Measurements from ENCODE around the gene HSD11B1L. TPM values are rescaled to one million over a fixed set of nuclear protein-coding genes. Genes with fewer than 3 reads are reported as not detected.
A peak's percentile ranks its signal among the peaks of the same experiment; 100 is the strongest.

Gene HSD11B1L
- total RNA-seq, 1 donor from 2014 or later = 116 TPM

DNA sequence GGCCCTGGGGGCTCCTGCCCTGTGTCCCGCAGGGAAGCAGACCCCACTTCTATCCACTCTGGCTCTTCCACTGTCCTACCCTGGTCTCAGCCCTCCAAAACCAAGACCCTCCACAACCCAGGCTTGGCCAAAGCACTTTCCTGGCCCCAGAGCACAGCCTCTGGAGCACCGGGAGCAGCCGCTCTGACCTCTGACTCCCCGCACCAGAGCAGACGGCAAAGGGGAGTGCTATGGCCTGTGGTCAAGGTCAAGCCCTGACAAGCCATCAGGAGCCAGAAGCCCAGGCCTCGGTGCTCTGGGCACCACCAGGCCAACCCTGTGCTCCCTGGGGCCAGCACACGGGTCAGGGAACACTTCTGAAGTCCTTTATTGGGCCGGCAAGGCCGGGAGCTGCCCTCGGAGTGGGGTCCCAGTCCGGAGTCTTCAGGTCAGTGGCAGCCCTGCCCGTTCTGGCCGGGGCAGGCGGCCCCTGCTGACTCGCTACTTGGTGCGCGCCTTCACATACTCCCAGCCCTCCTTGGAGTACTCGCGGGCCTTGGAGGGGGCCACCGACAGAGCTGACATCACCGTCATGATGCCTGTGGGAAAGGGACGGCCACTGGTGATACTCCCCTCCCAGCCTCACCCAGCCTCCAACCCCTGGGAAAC, 2.6 kb upstream of the HSD11B1L start:
- Histone ChIP-seq H3K36me3 (peaks cover 0 to 7% of the 10 kb centered on the region in 2 donors), H3K4me3 (no peak overlapping the region), H3K4me1 (peaks cover 6 to 9% of the 10 kb centered on the region in 2 donors), H3K27ac (no peak overlapping the region), H3K9me3 (no peaks in the 10 kb centered on the region), H3K27me3 (no peaks in the 10 kb centered on the region)
- TF ChIP-seq, protein P1, sequence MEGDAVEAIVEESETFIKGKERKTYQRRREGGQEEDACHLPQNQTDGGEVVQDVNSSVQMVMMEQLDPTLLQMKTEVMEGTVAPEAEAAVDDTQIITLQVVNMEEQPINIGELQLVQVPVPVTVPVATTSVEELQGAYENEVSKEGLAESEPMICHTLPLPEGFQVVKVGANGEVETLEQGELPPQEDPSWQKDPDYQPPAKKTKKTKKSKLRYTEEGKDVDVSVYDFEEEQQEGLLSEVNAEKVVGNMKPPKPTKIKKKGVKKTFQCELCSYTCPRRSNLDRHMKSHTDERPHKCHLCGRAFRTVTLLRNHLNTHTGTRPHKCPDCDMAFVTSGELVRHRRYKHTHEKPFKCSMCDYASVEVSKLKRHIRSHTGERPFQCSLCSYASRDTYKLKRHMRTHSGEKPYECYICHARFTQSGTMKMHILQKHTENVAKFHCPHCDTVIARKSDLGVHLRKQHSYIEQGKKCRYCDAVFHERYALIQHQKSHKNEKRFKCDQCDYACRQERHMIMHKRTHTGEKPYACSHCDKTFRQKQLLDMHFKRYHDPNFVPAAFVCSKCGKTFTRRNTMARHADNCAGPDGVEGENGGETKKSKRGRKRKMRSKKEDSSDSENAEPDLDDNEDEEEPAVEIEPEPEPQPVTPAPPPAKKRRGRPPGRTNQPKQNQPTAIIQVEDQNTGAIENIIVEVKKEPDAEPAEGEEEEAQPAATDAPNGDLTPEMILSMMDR (IDR thresholded peaks at IDR 0.05) = no peak
- DNase-seq (ENCODE audit: low spot score in 2 of 2) = no peak
- intact Hi-C loops (cut with DNase I) = no loop called here

DNA sequence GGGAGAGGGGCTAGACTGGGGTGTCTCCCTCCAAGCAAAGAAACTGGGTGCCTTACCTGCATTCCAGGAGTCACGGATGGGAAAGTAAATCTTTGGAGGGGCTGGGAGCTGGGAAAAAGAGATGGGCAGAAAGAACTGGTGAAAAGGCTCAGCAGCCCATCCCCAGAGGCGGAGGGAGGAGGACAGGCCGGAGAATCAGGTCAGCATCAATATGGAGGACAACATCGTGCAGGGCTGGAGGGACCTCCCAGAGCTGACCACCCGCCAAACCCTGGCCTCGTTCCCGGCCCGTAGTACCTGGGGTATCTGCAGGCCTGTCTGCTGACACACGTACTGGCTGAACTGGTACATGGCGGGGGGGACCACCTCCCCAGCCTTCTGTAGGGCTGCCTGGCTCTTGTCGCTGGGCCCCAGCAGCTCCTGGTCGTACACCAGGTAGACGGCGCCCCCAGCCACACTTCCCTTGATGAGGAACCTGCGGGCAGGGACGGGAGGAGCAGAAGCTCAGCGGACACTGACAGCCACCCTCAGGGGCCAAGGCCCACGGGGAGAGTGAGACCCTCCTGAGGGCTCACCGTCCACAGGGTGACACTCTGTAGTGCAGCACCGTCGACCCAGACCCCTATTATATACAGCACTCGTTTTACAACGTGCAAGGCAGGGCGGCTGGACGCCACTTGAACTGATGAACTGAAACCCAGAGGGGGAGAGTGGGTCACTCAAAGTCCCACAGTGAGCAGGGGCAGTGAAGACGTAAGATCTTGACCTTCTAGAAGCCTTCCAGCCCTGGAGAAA, 1.3 kb upstream of the HSD11B1L start:
- Histone ChIP-seq H3K4me3 (peak overlapping the region; percentile 77 to 96), H3K36me3 (peaks cover 0 to 7% of the 10 kb centered on the region in 2 donors), H3K4me1 (peaks cover 6 to 9% of the 10 kb centered on the region in 2 donors), H3K27me3 (no peaks in the 10 kb centered on the region), H3K9me3 (no peaks in the 10 kb centered on the region), H3K27ac (peak overlapping the region; percentile 80 to 95)
- intact Hi-C loops (cut with DNase I) = loop anchor here (1.0 to 5.0 kb wide), 4 partner anchors 11 to 387 kb away; partner anchors contain the start of genes NDUFA11, RPL36 and SAFB2
- no peak for DNase-seq (ENCODE audit: low spot score in 2 of 2)
- TF ChIP-seq, protein P1 (IDR thresholded peaks at IDR 0.05) = no peak

DNA sequence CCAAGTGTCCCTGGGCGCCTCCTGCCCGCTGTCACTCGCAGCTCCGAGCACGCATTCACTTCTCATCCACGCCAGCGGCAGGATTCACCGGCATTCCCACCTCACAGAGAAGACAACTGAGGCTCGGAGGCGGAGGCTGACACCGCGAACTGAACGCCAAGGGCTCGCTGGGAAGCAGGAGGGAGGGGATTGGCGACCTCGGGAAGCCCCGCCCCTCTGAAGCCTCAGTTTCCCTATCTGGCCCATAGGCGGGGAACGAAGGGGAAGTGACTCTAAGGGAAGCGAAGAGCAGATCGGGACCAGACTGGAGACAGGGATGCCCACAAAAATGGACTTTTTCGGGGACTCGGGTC, 767 bp upstream of the HSD11B1L start:
- peak overlapping the region; percentile 80 to 95 for H3K27ac ChIP-seq
- H3K36me3 ChIP-seq = peaks cover 0 to 7% of the 10 kb centered on the region in 2 donors
- DNase-seq (ENCODE audit: low spot score in 2 of 2) = no peak
- H3K4me3 ChIP-seq = peak overlapping the region; percentile 77 to 96
- no peaks in the 10 kb centered on the region for H3K9me3 ChIP-seq
- intact Hi-C loops (cut with DNase I) = loop anchor here (1.0 to 5.0 kb wide), 4 partner anchors 10 to 388 kb away; partner anchors contain the start of genes NDUFA11, RPL36 and SAFB2
- H3K4me1 ChIP-seq = peaks cover 6 to 9% of the 10 kb centered on the region in 2 donors
- TF ChIP-seq, protein P1 (IDR thresholded peaks at IDR 0.05) = no peak
- no peaks in the 10 kb centered on the region for H3K27me3 ChIP-seq

DNA sequence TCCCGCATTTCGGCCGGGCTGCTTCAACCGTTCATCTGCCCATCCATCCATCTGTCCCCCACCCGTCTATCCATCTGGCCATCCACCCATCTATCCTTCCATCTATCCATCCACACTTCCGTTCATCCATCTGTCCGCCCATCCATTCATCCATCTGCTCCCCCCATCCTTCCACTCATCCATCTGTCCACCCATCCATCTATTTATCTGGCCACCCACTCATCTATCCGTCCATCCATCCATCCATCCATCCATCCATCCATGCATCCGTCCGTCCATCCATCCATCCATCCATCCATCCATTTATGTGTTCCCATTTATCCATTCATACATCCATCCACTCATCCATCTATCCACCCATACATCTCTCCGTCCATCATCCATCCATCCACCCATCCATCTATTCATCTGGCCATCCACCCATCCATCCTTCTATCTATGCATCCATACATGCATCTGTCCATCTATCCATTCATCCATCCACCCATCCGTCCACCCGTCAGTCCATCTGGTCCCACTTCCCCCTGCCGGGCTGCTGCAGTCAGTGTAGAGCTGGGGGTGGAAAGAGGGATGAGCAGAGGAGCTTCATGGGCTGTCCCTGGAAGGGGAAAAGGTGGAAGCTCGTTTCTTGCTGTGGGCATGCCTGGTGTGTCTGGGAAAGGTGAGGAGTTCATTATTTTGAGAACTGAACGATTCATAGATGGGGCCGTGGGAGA, 722 bp downstream of the HSD11B1L start:
- DNase-seq (ENCODE audit: low spot score in 2 of 2) = no peak
- Histone ChIP-seq H3K4me3 (peak overlapping the region; percentile 77 to 96), H3K27ac (no peak overlapping the region), H3K27me3 (no peaks in the 10 kb centered on the region), H3K4me1 (peaks cover 6 to 12% of the 10 kb centered on the region in 2 donors), H3K9me3 (no peaks in the 10 kb centered on the region), H3K36me3 (peaks cover 0 to 7% of the 10 kb centered on the region in 2 donors)
- intact Hi-C loops (cut with DNase I) = loop anchor here (1.0 to 5.0 kb wide), 3 partner anchors 39 to 389 kb away; partner anchors contain the start of genes CATSPERD, LONP1 and NDUFA11
- TF ChIP-seq, protein P1 (IDR thresholded peaks at IDR 0.05) = no peak

DNA sequence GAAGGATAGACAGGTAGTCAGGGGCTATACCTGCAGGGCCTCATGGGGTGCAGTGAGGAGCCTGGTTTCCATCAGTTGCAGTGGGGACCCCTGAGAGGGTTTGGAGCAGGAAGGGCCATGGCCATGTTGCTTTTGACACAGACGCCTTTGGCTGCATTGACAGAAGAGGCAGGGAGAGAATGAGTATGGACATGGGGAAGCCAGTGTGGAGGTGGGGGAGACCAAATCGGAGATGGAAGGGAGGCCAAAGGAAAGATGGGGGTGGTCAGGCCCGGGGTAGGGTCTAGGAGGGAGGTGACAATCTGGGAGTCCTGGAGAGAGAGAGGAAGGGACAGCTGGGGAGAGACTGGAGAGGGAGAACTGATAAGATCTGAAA, 1.3 kb downstream of the HSD11B1L start:
- intact Hi-C loops (cut with DNase I) = loop anchor here (5.0 kb wide), 1 partner anchor 390 kb away; no protein-coding TSS in a partner anchor
- H3K27ac ChIP-seq = no peak overlapping the region
- H3K27me3 ChIP-seq = no peaks in the 10 kb centered on the region
- H3K4me3 ChIP-seq = no peak overlapping the region
- no peaks in the 10 kb centered on the region for H3K9me3 ChIP-seq
- TF ChIP-seq, protein P1 (IDR thresholded peaks at IDR 0.05) = no peak
- peaks cover 0 to 7% of the 10 kb centered on the region in 2 donors for H3K36me3 ChIP-seq
- peaks cover 6 to 12% of the 10 kb centered on the region in 2 donors for H3K4me1 ChIP-seq
- DNase-seq (ENCODE audit: low spot score in 2 of 2) = no peak
